Ishikawa (cell line): ENCODE measurements around the gene PPT2.

ENCODE experiments used
- CEBPB ChIP-seq: IDR thresholded peaks from 2 replicates; pipeline ENCODE4 v1.6.1; 2012
- EP300 ChIP-seq: IDR thresholded peaks from 2 replicates; pipeline ENCODE4 v1.6.1; 2012; ENCODE audit warnings: borderline replicate concordance
- YY1 ChIP-seq: IDR thresholded peaks from 2 replicates; pipeline ENCODE4 v1.6.1; 2012; ENCODE audit warnings: low read depth
- TF ChIP-seq, protein P1 (sequence below): IDR thresholded peaks from 2 replicates; pipeline ENCODE4 v1.6.1; 2012
- TF ChIP-seq, protein P2 (sequence below): IDR thresholded peaks from 2 replicates; pipeline ENCODE4 v1.6.1; 2012; ENCODE audit warnings: low read depth, mild to moderate bottlenecking

DNA sequence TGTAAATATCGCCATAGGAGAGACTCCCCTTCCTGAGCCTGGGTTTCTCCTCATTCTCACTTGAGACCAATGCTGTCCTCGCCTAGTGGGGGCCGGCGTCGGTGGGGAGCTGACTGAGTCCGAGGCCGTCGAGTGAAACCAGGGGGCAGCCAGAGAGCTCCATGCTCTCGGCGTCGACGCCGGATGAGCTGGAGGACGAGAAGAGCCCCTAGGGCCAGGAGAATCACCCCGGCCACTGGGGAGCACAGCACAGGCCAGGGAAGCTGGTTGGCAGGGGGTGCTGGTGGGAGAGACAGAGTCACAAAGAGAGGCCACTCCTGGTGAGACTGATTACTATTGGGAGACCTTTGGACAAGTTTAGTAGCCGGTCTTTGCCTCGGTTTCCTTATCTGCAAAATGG, 44.9 kb downstream of the PPT2 start:
- TF ChIP-seq, protein P1, sequence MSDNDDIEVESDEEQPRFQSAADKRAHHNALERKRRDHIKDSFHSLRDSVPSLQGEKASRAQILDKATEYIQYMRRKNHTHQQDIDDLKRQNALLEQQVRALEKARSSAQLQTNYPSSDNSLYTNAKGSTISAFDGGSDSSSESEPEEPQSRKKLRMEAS = no peak
- TF ChIP-seq CEBPB (no peak), EP300 (no peak), YY1 (no peak)
- TF ChIP-seq, protein P2, sequence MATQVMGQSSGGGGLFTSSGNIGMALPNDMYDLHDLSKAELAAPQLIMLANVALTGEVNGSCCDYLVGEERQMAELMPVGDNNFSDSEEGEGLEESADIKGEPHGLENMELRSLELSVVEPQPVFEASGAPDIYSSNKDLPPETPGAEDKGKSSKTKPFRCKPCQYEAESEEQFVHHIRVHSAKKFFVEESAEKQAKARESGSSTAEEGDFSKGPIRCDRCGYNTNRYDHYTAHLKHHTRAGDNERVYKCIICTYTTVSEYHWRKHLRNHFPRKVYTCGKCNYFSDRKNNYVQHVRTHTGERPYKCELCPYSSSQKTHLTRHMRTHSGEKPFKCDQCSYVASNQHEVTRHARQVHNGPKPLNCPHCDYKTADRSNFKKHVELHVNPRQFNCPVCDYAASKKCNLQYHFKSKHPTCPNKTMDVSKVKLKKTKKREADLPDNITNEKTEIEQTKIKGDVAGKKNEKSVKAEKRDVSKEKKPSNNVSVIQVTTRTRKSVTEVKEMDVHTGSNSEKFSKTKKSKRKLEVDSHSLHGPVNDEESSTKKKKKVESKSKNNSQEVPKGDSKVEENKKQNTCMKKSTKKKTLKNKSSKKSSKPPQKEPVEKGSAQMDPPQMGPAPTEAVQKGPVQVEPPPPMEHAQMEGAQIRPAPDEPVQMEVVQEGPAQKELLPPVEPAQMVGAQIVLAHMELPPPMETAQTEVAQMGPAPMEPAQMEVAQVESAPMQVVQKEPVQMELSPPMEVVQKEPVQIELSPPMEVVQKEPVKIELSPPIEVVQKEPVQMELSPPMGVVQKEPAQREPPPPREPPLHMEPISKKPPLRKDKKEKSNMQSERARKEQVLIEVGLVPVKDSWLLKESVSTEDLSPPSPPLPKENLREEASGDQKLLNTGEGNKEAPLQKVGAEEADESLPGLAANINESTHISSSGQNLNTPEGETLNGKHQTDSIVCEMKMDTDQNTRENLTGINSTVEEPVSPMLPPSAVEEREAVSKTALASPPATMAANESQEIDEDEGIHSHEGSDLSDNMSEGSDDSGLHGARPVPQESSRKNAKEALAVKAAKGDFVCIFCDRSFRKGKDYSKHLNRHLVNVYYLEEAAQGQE = no peak
